ENCODE data around the gene PRKG1.

- TF ChIP-seq CREB1 (IDR thresholded peaks at IDR 0.05; ENCODE audit: low read depth), result no peak
- TF ChIP-seq TEAD4 (IDR thresholded peaks at IDR 0.05), result no peak
- no peak for TF ChIP-seq EP300 (IDR thresholded peaks at IDR 0.05; ENCODE audit: borderline replicate concordance)
- no peak for TF ChIP-seq TAF1 (IDR thresholded peaks at IDR 0.05; ENCODE audit: low read depth)
- TF ChIP-seq MAX (IDR thresholded peaks at IDR 0.05), result no peak
- no peak for TF ChIP-seq REST (IDR thresholded peaks at IDR 0.05; ENCODE audit: low read depth)
- TF ChIP-seq RAD21 (IDR thresholded peaks at IDR 0.05; ENCODE audit: low read depth), result no peak
- TF ChIP-seq EGR1 (IDR thresholded peaks at IDR 0.05), result no peak
- TF ChIP-seq YY1 (IDR thresholded peaks at IDR 0.05; ENCODE audit: low read depth), result no peak
- no peak for TF ChIP-seq CEBPB (IDR thresholded peaks at IDR 0.05)
- no peak for TF ChIP-seq ZBTB7A (IDR thresholded peaks at IDR 0.05; ENCODE audit: low read depth)
- no peak for TF ChIP-seq FOXM1 (IDR thresholded peaks at IDR 0.05; ENCODE audit: borderline replicate concordance, low read depth)
Measured at GRCh38 chr10:51462076-51462779, 387.9 kb downstream of the PRKG1 start.

All from Ishikawa (cell line).